Activated CD8-positive, alpha-beta T cell treated with anti-CD3 and anti-CD28 coated beads for 36 hours (primary cell): ENCODE results near the gene CEP131. TPM values are rescaled to one million over a fixed set of nuclear protein-coding genes. Genes with fewer than 3 reads are reported as not detected.

Experiments used
- ATAC-seq: fragments of 200-7000 bp; cut with Tn5 transposase; one replicate; pipeline ENCODE4 v1.10.0; 2021; ENCODE audit warnings: mild to moderate bottlenecking, moderate library complexity
- CTCF ChIA-PET: fragments of 350-600 bp; sonication (Branson Sonifier 250); formaldehyde crosslinking; loops from one replicate; lab custom pipeline; 2021; ENCODE audit warnings: antibody characterized with exemption; lab: Charles Lee
- POLR2A ChIA-PET: fragments of 350-600 bp; sonication (Branson Sonifier 250); formaldehyde crosslinking; loops from one replicate; lab custom pipeline; 2021; ENCODE audit warnings: antibody characterized with exemption; lab: Charles Lee
- DNase-seq: peaks from one replicate; pipeline ENCODE4 v3.0.0-alpha.2; 2020
- H3K27ac Mint-ChIP-seq: one replicate; pipeline ENCODE4 v1.8.0; 2021; ENCODE audit warnings: mild to moderate bottlenecking, mixed read lengths
- H3K27me3 Mint-ChIP-seq: one replicate; pipeline ENCODE4 v1.8.0; 2021; ENCODE audit warnings: mixed read lengths
- H3K36me3 Mint-ChIP-seq: one replicate; pipeline ENCODE4 v1.8.0; 2021; ENCODE audit warnings: low read depth, mixed read lengths
- H3K4me1 Mint-ChIP-seq: one replicate; pipeline ENCODE4 v1.8.0; 2021; ENCODE audit warnings: low read depth, mixed read lengths
- H3K4me3 Mint-ChIP-seq: one replicate; pipeline ENCODE4 v1.8.0; 2021; ENCODE audit warnings: mild to moderate bottlenecking, moderate library complexity, mixed read lengths
- H3K9me3 Mint-ChIP-seq: one replicate; pipeline ENCODE4 v1.8.0; 2021; ENCODE audit warnings: mixed read lengths
- intact Hi-C: fragments of 100-400 bp; cut with micrococcal nuclease; formaldehyde crosslinking; loops from one replicate; pipeline ENCODE4 v1.10.0; 2022
- total RNA-seq, 2 experiments: library from RNA; stranded (reverse); gene quantifications; one replicate each; pipeline ENCODE4 v1.2.3, GENCODE V29; 2021
- TF ChIP-seq, protein P1 (sequence below): fragments of 200-600 bp; IDR thresholded peaks from one replicate; pipeline ENCODE4 v1.8.0; 2022; ENCODE audit warnings: antibody characterized with exemption, mild to moderate bottlenecking

Gene CEP131
- total RNA-seq, 2 experiments from 2014 or later = 7.9 to 10.9 TPM

DNA sequence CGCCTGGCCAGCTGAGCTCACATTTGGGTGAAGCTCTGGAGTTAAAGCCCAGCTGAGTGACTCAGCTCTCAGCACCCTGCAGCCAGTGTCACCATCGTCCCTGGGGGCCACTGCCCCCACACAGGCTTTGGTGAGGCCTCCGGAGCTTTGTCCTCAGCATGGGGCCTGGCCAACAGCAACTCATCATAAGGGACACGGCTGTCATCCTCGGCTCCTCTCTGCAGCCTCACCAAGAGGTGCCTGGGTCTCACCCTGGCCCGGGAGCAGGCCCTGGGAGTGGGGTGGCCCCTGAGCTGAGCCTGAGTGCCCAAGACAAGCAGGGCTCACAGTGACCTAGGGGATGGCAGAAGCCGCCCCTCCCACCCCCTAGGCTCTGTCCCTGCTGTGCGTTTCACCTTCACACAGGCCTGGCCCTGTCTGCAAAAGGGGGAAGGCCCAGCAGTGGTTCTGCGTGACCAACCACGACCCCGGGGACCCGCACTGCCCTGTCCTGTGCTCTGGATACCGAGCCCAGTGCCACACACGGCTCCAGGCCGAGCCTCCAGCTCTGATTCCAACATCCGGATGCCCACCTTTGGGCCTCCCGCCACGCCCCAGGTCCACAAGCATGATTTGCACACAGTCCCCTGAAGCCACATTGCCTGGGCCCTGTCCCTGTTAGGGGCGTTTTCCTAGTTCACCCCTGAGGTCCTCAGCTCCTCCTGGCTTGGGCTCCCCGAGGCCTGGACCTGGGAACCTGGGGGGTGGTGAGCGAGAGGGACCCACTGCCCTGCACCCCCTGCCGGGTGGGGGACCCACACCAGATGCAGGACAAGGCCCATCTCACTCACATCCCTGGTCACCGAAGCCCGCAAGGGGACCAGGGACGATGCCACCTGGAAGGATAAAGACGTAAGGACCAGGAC, 34.9 kb downstream of the CEP131 start:
- Mint-ChIP-seq H3K36me3 (no peaks in the 10 kb centered on the region), H3K9me3 (no peaks in the 10 kb centered on the region), H3K27ac (no peak overlapping the region), H3K4me1 (no peaks in the 10 kb centered on the region), H3K4me3 (no peak overlapping the region), H3K27me3 (no peaks in the 10 kb centered on the region)
- DNase-seq = no peak
- CTCF ChIA-PET = no interaction called here
- TF ChIP-seq, protein P1, sequence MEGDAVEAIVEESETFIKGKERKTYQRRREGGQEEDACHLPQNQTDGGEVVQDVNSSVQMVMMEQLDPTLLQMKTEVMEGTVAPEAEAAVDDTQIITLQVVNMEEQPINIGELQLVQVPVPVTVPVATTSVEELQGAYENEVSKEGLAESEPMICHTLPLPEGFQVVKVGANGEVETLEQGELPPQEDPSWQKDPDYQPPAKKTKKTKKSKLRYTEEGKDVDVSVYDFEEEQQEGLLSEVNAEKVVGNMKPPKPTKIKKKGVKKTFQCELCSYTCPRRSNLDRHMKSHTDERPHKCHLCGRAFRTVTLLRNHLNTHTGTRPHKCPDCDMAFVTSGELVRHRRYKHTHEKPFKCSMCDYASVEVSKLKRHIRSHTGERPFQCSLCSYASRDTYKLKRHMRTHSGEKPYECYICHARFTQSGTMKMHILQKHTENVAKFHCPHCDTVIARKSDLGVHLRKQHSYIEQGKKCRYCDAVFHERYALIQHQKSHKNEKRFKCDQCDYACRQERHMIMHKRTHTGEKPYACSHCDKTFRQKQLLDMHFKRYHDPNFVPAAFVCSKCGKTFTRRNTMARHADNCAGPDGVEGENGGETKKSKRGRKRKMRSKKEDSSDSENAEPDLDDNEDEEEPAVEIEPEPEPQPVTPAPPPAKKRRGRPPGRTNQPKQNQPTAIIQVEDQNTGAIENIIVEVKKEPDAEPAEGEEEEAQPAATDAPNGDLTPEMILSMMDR = no peak
- POLR2A ChIA-PET = interaction anchor here (1.7 kb wide), 1 partner anchor 13 kb away, joined by 5 read pairs; no protein-coding TSS in a partner anchor
- intact Hi-C loops = no loop called here
- ATAC-seq = no peak

DNA sequence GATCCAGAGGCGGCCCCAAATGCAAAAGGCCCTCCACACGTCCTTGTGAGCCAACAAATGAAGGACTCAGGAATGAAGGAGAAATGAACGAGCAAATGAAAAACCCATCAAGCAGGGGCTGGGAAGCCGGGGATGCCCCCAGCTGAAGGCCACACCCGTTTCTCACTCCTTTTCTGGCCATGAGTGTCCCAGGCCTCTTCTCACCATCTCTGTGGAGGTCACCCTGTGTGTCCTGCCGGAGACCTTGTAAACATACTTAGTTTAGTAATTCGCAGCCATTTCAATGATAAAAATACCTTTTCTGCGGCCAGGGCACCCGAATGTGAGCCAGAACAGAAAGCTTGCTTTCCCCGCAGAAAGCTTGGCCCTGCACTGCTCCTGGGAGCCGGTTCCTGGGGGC, 35.6 kb downstream of the CEP131 start:
- no peak overlapping the region for H3K27ac Mint-ChIP-seq
- H3K4me3 Mint-ChIP-seq = no peak overlapping the region
- H3K36me3 Mint-ChIP-seq = no peaks in the 10 kb centered on the region
- ATAC-seq (no peak), DNase-seq (no peak)
- no peaks in the 10 kb centered on the region for H3K9me3 Mint-ChIP-seq
- H3K4me1 Mint-ChIP-seq = no peaks in the 10 kb centered on the region
- no peaks in the 10 kb centered on the region for H3K27me3 Mint-ChIP-seq
- ChIA-PET CTCF (no interaction called here), POLR2A (no interaction called here)
- intact Hi-C loops = no loop called here
- TF ChIP-seq, protein P1 = no peak

DNA sequence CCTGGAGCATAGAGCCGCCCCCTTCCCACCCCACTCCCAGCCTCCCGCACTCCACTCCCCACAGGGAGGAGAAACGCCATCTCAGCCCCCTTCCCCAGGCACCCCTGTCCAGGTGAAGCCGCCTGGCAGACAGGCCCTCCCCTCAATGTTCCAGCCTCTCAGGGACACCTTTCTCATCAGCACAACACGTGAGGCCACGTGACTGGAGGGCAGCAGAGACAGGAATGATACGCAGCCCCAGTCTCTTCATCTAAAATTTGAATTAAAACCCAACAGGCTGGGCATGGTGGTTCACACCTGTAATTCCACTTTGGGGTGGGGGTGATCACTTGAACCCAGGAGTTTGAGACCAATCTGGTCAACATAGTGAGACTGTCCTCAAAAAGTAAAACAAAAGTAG, 36.6 kb downstream of the CEP131 start:
- intact Hi-C loops = no loop called here
- ChIA-PET CTCF (no interaction called here), POLR2A (no interaction called here)
- H3K4me1 Mint-ChIP-seq = no peaks in the 10 kb centered on the region
- no peak for DNase-seq
- no peak overlapping the region for H3K4me3 Mint-ChIP-seq
- TF ChIP-seq, protein P1 = no peak
- H3K36me3 Mint-ChIP-seq = no peaks in the 10 kb centered on the region
- no peak for ATAC-seq
- no peaks in the 10 kb centered on the region for H3K9me3 Mint-ChIP-seq
- no peak overlapping the region for H3K27ac Mint-ChIP-seq
- no peaks in the 10 kb centered on the region for H3K27me3 Mint-ChIP-seq

- intact Hi-C loops = no loop called here
- ChIA-PET POLR2A (no interaction called here), CTCF (no interaction called here)
- Mint-ChIP-seq H3K4me3 (no peak overlapping the region), H3K27me3 (no peaks in the 10 kb centered on the region), H3K9me3 (no peaks in the 10 kb centered on the region), H3K36me3 (no peaks in the 10 kb centered on the region), H3K4me1 (no peaks in the 10 kb centered on the region), H3K27ac (no peak overlapping the region)
- TF ChIP-seq, protein P1 = no peak
- no peak for ATAC-seq
- DNase-seq = no peak
Measured at GRCh38 chr17:81184555-81184954, 38.2 kb downstream of the CEP131 start.

DNA sequence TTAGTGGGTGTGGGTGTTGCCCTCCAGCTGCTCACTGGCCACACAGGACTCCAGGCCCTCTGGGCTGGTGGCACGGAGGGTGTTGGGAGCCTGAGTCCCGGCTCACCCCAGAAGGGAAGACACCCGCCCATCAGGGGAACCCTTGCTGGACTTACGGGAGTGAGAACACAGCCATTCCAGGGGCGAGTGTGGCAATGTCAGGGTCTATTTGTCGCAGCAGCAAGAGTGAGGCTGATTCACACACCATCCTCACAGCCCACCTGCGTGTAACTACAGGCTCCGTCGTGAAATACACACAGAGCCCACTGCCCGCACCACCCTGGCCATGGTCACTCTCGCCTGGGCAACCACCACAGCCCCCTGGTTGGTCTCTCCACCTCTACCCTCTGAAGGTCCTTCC, 39.0 kb downstream of the CEP131 start:
- TF ChIP-seq, protein P1 = no peak
- H3K9me3 Mint-ChIP-seq = no peaks in the 10 kb centered on the region
- intact Hi-C loops = no loop called here
- ChIA-PET CTCF (no interaction called here), POLR2A (no interaction called here)
- no peaks in the 10 kb centered on the region for H3K27me3 Mint-ChIP-seq
- no peak overlapping the region for H3K4me3 Mint-ChIP-seq
- no peak overlapping the region for H3K27ac Mint-ChIP-seq
- ATAC-seq (no peak), DNase-seq (no peak)
- no peaks in the 10 kb centered on the region for H3K36me3 Mint-ChIP-seq
- no peaks in the 10 kb centered on the region for H3K4me1 Mint-ChIP-seq
